Retinal pigment epithelial cell (primary cell): ENCODE measurements around the gene CHAT.

Experiments
- DNase-seq: peaks from one replicate; pipeline ENCODE4 v3.0.0-alpha.2; 2010; ENCODE audit warnings: low read depth
- H3K4me3 ChIP-seq: 2 replicates; pipeline ENCODE4 v1.5.1; 2011; ENCODE audit warnings: mild to moderate bottlenecking, low read length, control low read depth, moderate library complexity
- CTCF ChIP-seq: conservative IDR thresholded peaks from 2 replicates; pipeline ENCODE4 v1.5.1; 2011; ENCODE audit warnings: low read depth, low read length, control low read depth, inconsistent platforms

Gene CHAT

GRCh38 chr10:49600781-49601400 is 12.9 kb upstream of the CHAT start:
- no peak overlapping the region for H3K4me3 ChIP-seq
- DNase-seq: no peak
- no peak for TF ChIP-seq CTCF

- no peak for TF ChIP-seq CTCF
- no peak overlapping the region for H3K4me3 ChIP-seq
- no peak for DNase-seq
Measured at GRCh38 chr10:49601857-49602256, 12.0 kb upstream of the CHAT start.

GRCh38 chr10:49602380-49603023 is 11.3 kb upstream of the CHAT start:
- no peak for DNase-seq
- no peak for TF ChIP-seq CTCF
- H3K4me3 ChIP-seq: no peak overlapping the region

GRCh38 chr10:49605216-49605938 is 8.5 kb upstream of the CHAT start:
- no peak for TF ChIP-seq CTCF
- no peak overlapping the region for H3K4me3 ChIP-seq
- DNase-seq: no peak

- TF ChIP-seq CTCF: no peak
- DNase-seq: no peak
- no peak overlapping the region for H3K4me3 ChIP-seq
Measured at GRCh38 chr10:49605939-49606509, 7.8 kb upstream of the CHAT start.

- peak; percentile 15 for DNase-seq
- no peak for TF ChIP-seq CTCF
- no peak overlapping the region for H3K4me3 ChIP-seq
Measured at GRCh38 chr10:49606981-49607535, 6.8 kb upstream of the CHAT start.
